Thyroid gland (tissue), 4 donors: ENCODE results near the gene WDFY4. TPM values are rescaled to one million over a fixed set of nuclear protein-coding genes. Genes with fewer than 3 reads are reported as not detected.

Source experiments
- DNase-seq, 2 donors: peaks; one replicate each; pipeline ENCODE4 v3.0.0-alpha.2; 2019
- H3K27ac ChIP-seq, 3 donors: fragments of 200-600 bp; sonication (generic); 1 replicate in 2 of 3; 2 replicates in 1 of 3; pipeline ENCODE4 v1.5.1; 2016 to 2019; ENCODE audit warnings: mild to moderate bottlenecking in 1 of 3, moderate library complexity in 1 of 3
- H3K27me3 ChIP-seq: fragments of 200-600 bp; sonication (generic); one replicate; pipeline ENCODE4 v1.5.1; 2019
- H3K36me3 ChIP-seq, 2 donors: fragments of 200-600 bp; sonication (generic); one replicate each; pipeline ENCODE4 v1.5.1; 2016 to 2019
- H3K4me1 ChIP-seq, 2 donors: fragments of 200-600 bp; sonication (generic); one replicate each; pipeline ENCODE4 v1.5.1; 2017 to 2019
- H3K4me3 ChIP-seq, 3 donors: fragments of 200-600 bp; sonication (generic); replicated peaks in 1 of 3; 1 replicate in 2 of 3; 2 replicates in 1 of 3; pipeline ENCODE4 v1.5.1; 2016; ENCODE audit warnings: mild to moderate bottlenecking in 1 of 3
- H3K9me3 ChIP-seq: fragments of 200-600 bp; sonication (generic); one replicate; pipeline ENCODE4 v1.5.1; 2017
- POLR2A ChIP-seq, 2 donors: fragments of 450-650 bp; IDR thresholded peaks; one replicate each; pipeline ENCODE4 v1.6.1; 2017; ENCODE audit warnings: antibody characterized with exemption in 2 of 2, mild to moderate bottlenecking in 2 of 2, moderate library complexity in 1 of 2
- WGBS, 2 donors: methylation state at CpG; one replicate each; pipeline ENCODE4 v1.1.5; 2017; 5-methylcytosine and 5-hydroxymethylcytosine counted together
- intact Hi-C: fragments of 100-400 bp; cut with DNase I; formaldehyde crosslinking; loops from one replicate; pipeline ENCODE4 v1.15.1; 2023
- total RNA-seq, 4 donors: library from RNA; depleted of rRNA; stranded (reverse); fragments of >200 nt; gene quantifications; one replicate each; pipeline ENCODE4 v1.2.3, GENCODE V29; 2016
- TF ChIP-seq, protein P1 (sequence below), 6 experiments: fragments of 200-600 bp in 3 of 6; fragments of 450-650 bp in 3 of 6; sonication (generic) in 3 of 6; IDR thresholded peaks; one replicate each; pipeline ENCODE4 v1.5.1; 2016 to 2019; ENCODE audit warnings: antibody characterized with exemption in 6 of 6, mild to moderate bottlenecking in 2 of 6, inconsistent platforms in 1 of 6, moderate library complexity in 1 of 6

Gene WDFY4
- total RNA-seq, 4 donors from 2014 or later = 1.0 to 3.5 (median 1.2) TPM

DNA sequence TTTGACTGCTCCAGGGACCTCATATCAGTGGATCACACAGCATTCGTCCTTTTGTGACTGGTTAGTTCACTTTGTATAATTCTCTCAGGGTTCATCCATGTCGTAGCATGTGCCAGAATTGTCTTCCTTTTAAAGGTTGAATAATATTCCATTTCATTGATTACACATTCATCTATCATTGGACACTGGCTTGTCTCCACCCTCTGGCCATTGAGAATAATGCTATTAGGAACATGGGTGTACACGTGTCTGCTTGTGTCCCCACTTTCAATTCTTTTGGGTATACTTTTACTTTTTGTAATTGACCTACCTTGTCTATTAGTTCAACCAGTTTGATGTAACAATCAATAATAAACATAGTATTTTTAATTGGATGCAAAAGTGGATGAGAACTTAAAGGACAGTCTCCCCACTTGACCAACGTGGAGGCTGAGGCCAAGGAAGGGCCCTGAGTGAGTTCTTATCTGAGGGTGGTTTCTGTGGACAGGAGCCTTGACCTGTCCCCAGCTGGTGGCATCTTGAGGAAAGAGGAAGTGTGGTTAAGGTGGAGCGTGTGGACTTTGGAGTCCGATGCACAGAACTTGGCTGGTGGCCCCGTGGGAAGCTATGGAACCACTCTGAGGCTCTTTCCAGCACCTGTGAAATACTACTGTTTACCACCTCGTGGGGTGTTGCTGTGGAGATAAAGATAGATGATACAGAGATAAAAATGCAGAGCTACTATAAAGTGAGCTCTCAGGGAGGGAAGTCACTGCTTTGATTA is 16.6 kb downstream of the WDFY4 start:
- 76 to 77% methylated on average over 8 of the region's 8 CpGs for WGBS, 2 donors
- H3K4me3 ChIP-seq = no peak overlapping the region
- intact Hi-C loops = no loop called here
- no peaks in the 10 kb centered on the region for H3K27me3 ChIP-seq
- H3K27ac ChIP-seq = no peak overlapping the region
- no peaks in the 10 kb centered on the region for H3K36me3 ChIP-seq
- H3K4me1 ChIP-seq = no peaks in the 10 kb centered on the region
- no peaks in the 10 kb centered on the region for H3K9me3 ChIP-seq
- DNase-seq = no peak
- TF ChIP-seq, protein P1, sequence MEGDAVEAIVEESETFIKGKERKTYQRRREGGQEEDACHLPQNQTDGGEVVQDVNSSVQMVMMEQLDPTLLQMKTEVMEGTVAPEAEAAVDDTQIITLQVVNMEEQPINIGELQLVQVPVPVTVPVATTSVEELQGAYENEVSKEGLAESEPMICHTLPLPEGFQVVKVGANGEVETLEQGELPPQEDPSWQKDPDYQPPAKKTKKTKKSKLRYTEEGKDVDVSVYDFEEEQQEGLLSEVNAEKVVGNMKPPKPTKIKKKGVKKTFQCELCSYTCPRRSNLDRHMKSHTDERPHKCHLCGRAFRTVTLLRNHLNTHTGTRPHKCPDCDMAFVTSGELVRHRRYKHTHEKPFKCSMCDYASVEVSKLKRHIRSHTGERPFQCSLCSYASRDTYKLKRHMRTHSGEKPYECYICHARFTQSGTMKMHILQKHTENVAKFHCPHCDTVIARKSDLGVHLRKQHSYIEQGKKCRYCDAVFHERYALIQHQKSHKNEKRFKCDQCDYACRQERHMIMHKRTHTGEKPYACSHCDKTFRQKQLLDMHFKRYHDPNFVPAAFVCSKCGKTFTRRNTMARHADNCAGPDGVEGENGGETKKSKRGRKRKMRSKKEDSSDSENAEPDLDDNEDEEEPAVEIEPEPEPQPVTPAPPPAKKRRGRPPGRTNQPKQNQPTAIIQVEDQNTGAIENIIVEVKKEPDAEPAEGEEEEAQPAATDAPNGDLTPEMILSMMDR (IDR thresholded peaks at IDR 0.05) = no peak
- TF ChIP-seq POLR2A (IDR thresholded peaks at IDR 0.05) = no peak

DNA sequence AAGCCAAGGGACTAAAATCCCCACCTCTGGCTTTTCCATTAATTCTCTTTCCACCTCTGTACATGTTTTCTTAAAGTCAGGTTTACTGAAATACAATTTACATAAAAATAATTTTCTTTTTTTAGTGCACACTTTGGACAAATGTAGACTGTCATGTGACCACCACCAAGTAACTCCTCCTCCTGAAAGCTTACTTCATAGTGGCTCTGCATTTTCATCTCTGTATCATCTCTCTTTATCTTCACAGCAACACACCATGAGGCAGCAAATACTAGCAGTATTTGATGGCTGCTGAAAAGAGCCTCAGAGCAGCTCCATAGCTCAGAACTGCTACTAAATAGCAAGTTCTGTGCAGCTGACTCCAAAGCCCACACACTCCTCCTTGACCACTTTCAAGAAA is 17.3 kb downstream of the WDFY4 start:
- intact Hi-C loops = no loop called here

DNA sequence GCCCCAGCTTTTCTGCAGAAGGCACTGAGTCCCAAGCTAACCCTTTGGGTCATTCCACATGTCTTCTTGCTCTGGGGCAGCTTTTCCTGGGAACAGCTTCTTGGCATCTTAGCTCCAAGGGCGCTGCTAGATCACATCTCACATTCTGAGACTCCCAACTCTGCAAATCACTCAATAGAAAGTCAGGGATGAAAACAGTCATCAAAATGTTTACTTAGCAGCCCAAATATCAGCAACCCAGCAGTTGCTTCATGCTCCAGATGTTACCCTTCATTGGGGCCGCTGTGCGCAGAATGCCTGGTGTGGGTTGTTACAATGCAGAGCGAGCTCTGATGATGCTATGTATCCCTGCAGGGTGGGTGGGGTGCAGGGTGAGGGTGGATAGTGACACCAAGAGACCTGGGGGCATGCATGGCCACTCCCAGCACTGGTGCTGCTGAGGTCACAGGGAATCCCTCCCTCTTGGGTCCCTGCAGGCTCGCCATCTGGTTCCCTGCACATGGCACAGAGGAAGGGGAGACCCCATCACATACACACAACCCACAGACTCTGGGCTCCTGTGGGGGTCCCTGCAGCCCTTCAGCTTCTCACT is 19.0 kb downstream of the WDFY4 start:
- Histone ChIP-seq H3K9me3 (no peaks in the 10 kb centered on the region), H3K27me3 (no peaks in the 10 kb centered on the region), H3K4me1 (no peaks in the 10 kb centered on the region), H3K27ac (no peak overlapping the region), H3K36me3 (no peaks in the 10 kb centered on the region), H3K4me3 (no peak overlapping the region)
- TF ChIP-seq, protein P1 (IDR thresholded peaks at IDR 0.05) = no peak
- TF ChIP-seq POLR2A (IDR thresholded peaks at IDR 0.05) = no peak
- 93 to 94% methylated on average over 3 to 5 of the region's 5 CpGs for WGBS, 2 donors
- intact Hi-C loops = no loop called here
- DNase-seq = no peak

More for the DNA sequence above, 17.3 kb downstream of the WDFY4 start:
- no peak for DNase-seq
- Histone ChIP-seq H3K4me1 (no peaks in the 10 kb centered on the region), H3K27me3 (no peaks in the 10 kb centered on the region), H3K27ac (no peak overlapping the region), H3K36me3 (no peaks in the 10 kb centered on the region), H3K9me3 (no peaks in the 10 kb centered on the region), H3K4me3 (no peak overlapping the region)
- no peak for TF ChIP-seq POLR2A (IDR thresholded peaks at IDR 0.05)
- TF ChIP-seq, protein P1 (IDR thresholded peaks at IDR 0.05) = no peak

DNA sequence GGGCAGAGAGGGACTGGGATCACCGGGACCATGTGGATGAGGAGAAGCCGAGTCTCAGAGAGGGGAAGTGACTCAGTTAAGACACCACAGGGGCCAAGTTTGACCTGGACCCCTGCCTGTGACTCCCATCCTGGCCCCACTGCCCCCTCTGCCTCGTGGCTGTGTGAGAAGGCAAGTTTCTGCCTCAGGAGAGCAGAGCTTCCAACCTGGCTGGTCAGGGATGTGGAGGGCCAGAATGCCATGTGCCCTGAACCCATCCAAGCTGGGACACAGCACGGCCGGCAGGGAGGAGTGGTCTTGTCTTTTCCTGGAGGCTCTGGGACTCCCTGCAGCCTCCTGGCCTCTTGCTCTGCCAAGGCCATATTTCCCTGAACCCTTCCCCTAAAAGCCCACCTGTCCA is 19.5 kb downstream of the WDFY4 start:
- H3K27me3 ChIP-seq = no peaks in the 10 kb centered on the region

More for the DNA sequence above, 19.5 kb downstream of the WDFY4 start:
- Histone ChIP-seq H3K9me3 (no peaks in the 10 kb centered on the region), H3K4me1 (no peaks in the 10 kb centered on the region), H3K27ac (no peak overlapping the region), H3K36me3 (no peaks in the 10 kb centered on the region), H3K4me3 (no peak overlapping the region)
- TF ChIP-seq POLR2A (IDR thresholded peaks at IDR 0.05) = no peak
- TF ChIP-seq, protein P1 (IDR thresholded peaks at IDR 0.05) = no peak
- intact Hi-C loops = no loop called here
- DNase-seq = no peak
- 54 to 61% methylated on average over 3 to 5 of the region's 5 CpGs for WGBS, 2 donors
